ENCODE results near the gene ATP2B1.
"Not testable (repeated sequence)": the region's sequence is repeated elsewhere in the genome, so short reads cannot be mapped to it uniquely, and the experiment has no call there.

The ATP2B1 gene

GRCh38 chr12:89708565-89709156 lies at the start of gene ATP2B1:
TSS of gene ATP2B1 (minus strand) at chr12:89708838. CDS start at chr12:89655886, 52,952 bp downstream.
- DNase-seq: peak; percentile 85

DNA sequence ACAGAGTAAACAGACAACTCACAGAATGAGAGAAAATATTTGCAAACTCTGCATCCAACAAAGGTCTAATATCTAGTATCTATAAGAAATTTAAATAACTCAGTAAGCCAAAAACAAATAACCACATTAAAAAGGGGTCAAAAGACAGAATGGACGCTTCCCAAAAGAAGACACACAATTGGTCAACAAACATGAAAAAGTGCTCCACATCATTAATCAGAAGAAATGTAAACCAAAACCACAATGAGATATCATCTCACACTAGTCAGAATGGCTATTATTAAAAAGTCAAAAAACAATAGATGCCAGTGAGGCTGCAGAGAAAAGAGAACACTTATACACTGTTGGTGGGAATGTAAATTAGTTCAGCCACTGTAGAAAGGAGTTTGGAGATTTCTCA lies 49.3 kb upstream of the ATP2B1 start:
- DNase-seq: not testable (repeated sequence)

DNA sequence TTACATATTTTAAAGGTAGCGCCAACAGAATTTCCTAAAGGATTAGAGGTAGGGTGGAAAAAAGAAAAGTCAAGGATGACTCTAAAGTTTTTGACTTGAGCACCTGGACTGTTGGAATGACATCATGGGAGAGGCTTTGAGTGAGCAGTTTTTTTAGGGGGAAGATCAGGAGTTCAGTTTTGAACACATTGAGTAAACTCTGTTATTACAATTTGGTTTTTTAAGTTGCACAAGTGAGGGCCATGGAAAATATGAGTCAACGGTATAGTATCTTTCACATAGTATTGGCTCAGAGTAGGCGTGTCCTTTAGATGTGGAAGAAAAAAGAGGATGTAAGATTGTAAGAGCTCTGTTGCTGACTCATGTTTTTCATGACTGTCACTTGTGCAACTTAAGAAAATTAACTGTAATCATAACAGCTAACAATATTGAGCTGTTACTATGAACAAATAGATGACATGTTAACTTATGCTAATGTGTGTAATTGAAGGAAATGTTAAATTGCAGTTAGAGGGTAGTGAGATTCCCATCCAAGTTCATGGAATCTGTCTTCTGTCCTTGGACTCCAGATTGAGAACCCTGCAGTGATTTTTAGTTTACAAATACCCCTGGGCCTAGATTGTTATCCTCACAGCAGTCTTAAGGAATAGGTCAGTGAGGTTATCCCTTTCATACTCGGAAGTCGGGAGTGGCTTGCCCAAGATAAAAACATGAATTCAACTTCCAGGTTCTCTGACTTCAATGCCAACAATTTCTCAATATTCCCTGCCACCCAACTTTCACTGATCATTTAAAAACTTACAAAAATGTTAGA lies 48.2 kb upstream of the ATP2B1 start:
- peak; percentile 67 for DNase-seq

GRCh38 chr12:89756194-89756584 lies 47.6 kb upstream of the ATP2B1 start:
- DNase-seq: no peak

GRCh38 chr12:89753997-89754396 lies 45.4 kb upstream of the ATP2B1 start:
- DNase-seq: no peak

DNA sequence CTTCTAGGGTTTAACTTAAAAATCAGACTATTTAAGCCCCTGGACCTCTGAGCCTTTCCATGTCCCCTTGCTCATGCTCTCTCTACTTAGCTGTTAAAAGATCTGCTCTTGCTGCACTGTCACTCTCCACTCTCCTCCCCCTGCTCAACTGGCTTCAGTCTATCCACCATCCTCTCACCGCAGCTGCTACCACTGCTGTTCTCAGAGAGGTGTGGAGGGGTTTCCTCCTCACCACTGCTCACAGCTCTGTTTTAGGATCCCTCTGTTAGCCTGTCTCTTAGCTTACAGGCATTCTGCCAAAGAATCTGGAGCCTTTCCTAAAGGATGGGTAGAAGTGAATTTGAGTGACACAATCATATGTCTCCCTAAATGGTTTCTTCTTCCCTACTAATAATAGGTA lies 43.7 kb upstream of the ATP2B1 start:
- DNase-seq: no peak

- no peak for DNase-seq
These were observed 42.0 kb upstream of the ATP2B1 start for GRCh38 chr12:89750389-89751351.

DNA sequence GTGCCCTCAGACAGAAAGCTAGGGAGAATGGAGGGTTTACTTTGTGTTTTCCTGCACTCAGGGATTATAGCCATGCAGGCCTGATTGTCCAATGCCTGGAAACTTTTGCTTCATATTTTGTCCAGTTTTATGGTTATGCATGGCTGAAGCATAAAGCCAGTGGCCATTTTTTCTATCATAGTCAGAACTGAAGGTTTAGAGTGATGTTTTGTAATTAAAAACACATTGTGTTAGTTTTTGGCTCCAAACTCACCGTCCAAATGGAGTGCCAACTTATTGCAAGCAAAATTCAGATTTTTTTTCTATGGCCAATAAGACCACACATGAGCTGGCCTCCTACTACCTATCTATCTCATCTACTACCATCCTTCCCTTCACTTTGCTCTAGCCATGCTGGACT lies 40.2 kb upstream of the ATP2B1 start:
- DNase-seq: no peak

DNA sequence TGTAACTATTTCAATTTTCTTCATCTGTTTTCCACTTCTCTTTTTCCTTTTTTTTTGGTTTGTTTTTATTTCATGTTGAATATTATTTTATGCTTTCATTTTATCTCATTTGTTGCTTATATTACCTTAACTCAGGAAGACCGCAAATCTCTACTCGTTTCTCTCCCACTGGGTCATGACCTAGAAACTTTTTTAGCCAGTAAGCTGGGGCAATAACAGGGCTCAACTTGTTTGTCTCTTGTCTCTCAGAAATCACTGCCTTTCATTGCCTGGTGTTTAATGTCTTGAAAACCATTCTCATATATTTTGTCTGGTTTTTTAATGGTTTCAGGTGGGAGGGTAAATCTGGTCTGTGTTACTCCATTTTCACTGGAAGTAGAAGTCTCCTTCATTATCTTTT lies 36.6 kb upstream of the ATP2B1 start:
- DNase-seq: no peak

GRCh38 chr12:89742337-89743022 lies 33.8 kb upstream of the ATP2B1 start:
- DNase-seq: no peak

- DNase-seq: no peak
These were observed 32.3 kb upstream of the ATP2B1 start for GRCh38 chr12:89740943-89741342.

GRCh38 chr12:89736995-89737394 lies 28.4 kb upstream of the ATP2B1 start:
- no peak for DNase-seq

DNA sequence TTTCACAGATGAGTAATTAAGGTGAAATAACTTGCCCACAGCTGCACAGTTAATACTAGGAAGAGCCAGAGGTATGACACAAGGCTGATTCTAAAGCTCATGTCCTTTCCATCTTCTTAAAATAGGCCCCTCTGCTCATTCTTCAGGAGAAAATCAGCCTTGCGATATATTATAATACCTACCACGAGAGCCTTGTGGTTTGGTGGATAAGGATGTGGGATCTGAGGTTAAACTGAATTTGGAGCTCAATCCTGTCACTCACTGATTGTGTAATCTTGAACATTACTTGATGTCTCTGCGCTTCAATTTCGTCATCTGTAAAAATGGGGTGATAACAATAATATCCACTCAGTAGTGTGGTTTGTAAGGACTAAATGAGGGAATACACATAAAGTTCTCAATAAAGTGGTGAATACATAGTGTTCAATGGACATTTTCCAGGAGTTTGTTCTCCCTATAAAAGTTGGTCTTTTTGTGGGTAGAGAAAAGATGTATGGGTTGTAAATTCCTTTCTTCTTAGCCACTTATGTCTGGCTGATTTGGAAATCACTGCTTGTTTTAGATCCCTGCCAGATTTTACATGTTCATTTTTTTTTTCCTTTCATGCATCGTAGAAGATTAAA lies 25.1 kb upstream of the ATP2B1 start:
- DNase-seq: peak; percentile 65

- DNase-seq: no peak
These were observed 23.9 kb upstream of the ATP2B1 start for GRCh38 chr12:89732522-89732921.

DNA sequence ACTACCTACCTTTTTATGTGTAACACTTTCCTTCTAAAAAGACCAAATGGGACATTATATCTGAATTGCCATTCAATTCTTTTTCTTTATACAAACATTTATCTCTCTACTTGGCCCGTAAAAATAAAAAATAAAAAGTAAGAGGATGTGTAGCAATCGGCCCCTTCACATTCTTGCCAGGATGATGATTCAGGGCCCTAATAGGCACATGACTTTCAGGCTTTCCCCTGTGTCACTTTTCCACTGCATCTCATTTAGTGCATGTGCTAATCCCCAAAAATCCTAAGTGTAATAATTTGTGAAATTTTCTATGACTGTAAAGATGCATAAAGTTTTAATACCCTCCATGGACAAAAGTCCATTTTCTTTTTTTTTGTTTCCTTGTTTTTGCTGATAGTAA lies 23.0 kb upstream of the ATP2B1 start:
- DNase-seq: no peak

- no peak for DNase-seq
These were observed 22.5 kb upstream of the ATP2B1 start for GRCh38 chr12:89731089-89731488.

DNA sequence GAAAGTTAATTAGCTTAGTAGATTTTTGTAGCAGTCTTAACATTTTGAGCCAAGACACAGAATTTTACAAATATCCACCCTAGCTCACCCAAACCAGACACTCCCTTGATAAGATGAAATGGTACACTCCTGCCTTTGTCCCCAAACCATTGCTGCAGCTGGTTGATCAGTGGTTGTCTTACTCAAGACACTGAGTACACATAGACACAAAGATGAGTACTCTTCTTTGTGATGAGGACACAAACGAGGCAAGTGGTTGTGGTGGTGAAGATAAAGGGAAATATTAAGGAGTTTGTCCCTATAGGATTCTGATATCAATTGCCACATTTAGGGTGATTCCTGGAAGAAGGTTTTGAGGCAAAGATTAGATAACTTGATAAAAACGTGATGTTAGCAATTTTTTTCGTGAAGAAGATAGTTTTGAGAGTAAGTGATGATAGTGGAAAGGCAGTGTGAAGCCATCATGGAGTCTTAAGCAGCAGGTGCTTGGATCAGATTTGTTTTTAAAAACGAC lies 21.4 kb upstream of the ATP2B1 start:
- DNase-seq: no peak

DNA sequence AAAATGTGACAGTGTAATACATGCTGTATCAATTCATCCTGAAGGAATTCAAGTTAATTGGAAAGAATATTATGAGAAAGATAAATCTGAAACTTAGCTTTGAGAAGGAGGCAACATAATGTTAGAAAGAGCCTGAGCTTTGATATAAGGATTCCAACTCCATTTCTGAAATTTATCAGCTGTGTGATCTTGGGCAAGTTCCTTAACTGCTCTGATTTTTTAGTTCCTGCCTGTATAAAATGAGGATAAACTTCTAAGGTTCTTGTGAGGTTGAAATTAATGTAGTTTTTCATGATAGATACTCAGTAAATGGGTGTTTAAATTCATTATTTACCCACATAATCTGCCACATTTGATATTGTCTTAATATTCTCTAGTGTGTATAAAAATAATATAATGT lies 14.6 kb upstream of the ATP2B1 start:
- no peak for DNase-seq

DNA sequence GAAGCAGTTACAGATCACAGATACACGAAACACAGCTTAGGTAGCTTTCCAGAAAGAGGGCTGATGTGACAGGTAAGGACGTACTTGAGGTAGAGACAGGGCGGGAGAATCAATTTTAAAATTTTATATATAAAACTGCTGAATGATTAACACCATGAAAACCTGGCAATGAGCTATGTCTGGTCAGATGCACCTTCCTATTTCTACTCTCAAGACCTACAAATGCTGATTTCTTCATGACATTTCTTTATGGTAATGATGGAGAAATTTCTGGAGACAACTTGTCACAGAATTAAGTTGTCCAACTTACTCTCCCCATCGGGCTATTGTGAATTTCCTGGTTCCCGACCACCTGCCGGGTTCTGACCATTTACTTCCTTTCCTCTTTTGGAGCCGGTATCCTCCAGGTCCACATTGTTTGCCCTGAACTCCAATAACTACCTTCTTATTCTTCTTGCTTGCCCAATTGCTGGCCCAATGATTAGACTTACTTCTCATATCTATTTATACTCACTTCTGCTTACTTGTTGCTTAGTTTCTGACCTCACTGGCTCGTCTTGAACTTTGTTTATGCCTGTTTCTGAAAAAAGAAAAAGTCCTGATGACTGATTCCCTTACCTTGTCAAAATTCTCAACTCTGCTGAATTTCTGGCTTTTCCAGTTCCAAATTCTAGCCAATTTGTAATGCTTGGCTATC lies 12.8 kb upstream of the ATP2B1 start:
- peak; percentile 3 for DNase-seq

GRCh38 chr12:89717759-89718523 lies 9.3 kb upstream of the ATP2B1 start:
- DNase-seq: no peak

DNA sequence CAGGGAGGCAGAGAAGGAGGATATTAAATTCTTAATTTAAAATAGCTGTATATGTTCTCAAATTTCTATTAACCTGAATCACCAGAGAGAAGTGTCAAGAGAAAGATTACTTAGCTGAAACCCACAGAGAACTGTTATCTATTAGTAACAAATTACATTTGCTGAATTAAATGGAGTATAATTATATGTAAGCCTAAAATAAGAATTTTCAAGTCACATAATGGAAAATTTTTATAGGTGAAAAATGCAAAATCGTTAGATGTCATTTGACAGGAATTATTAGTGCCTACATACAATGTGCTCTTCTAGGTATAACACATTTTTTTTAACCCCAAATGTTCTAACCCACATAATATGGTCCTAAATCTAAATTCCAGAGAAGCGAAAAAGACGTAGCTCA lies 4.1 kb upstream of the ATP2B1 start:
- DNase-seq: no peak
